Ascending aorta (tissue), 2 donors: ENCODE results near the gene HM13. TPM values are rescaled to one million over a fixed set of nuclear protein-coding genes. Genes with fewer than 3 reads are reported as not detected.
"Not testable (repeated sequence)": the region's sequence is repeated elsewhere in the genome, so short reads cannot be mapped to it uniquely, and the experiment has no call there.

Experiments
- DNase-seq, 2 donors: peaks; one replicate each; pipeline ENCODE4 v3.0.0-alpha.2; 2019; ENCODE audit warnings: low spot score in 2 of 2
- H3K27ac ChIP-seq, 2 donors: fragments of 200-600 bp; sonication (generic); one replicate each; pipeline ENCODE4 v1.5.1; 2016 to 2017; ENCODE audit warnings: mild to moderate bottlenecking in 1 of 2
- H3K27me3 ChIP-seq: fragments of 200-600 bp; sonication (generic); one replicate; pipeline ENCODE4 v1.5.1; 2017
- H3K36me3 ChIP-seq, 2 donors: fragments of 200-600 bp; sonication (generic); one replicate each; pipeline ENCODE4 v1.5.1; 2016
- H3K4me1 ChIP-seq, 2 donors: fragments of 200-600 bp; sonication (generic); one replicate each; pipeline ENCODE4 v1.5.1; 2016 to 2017; ENCODE audit warnings: mild to moderate bottlenecking in 1 of 2
- H3K4me3 ChIP-seq, 2 donors: fragments of 200-600 bp; sonication (generic); one replicate each; pipeline ENCODE4 v1.5.1; 2016 to 2017; ENCODE audit warnings: mild to moderate bottlenecking in 1 of 2
- H3K9me3 ChIP-seq, 2 donors: fragments of 200-600 bp; sonication (generic); one replicate each; pipeline ENCODE4 v1.5.1; 2016
- CTCF ChIP-seq, 3 experiments: fragments of 200-600 bp in 2 of 3; fragments of 450-650 bp in 1 of 3; sonication (generic) in 2 of 3; IDR thresholded peaks; one replicate each; pipeline ENCODE4 v1.5.1; 2016 to 2019; ENCODE audit warnings: antibody characterized with exemption in 3 of 3, mild to moderate bottlenecking in 1 of 3, moderate library complexity in 1 of 3
- intact Hi-C: fragments of 100-400 bp; cut with DNase I; formaldehyde crosslinking; loops from one replicate; pipeline ENCODE4 v1.15.1; 2023
- total RNA-seq: library from RNA; depleted of rRNA; stranded (reverse); fragments of >200 nt; gene quantifications from one replicate; pipeline ENCODE4 v1.1.0, GENCODE V29; 2016

Gene HM13
- total RNA-seq, 1 donor from 2014 or later, result 84.9 TPM

GRCh38 chr20:31577194-31577593 lies 63.0 kb downstream of the HM13 start:
- intact Hi-C loops, result no loop called here
- H3K4me3 ChIP-seq, result no peak overlapping the region

DNA sequence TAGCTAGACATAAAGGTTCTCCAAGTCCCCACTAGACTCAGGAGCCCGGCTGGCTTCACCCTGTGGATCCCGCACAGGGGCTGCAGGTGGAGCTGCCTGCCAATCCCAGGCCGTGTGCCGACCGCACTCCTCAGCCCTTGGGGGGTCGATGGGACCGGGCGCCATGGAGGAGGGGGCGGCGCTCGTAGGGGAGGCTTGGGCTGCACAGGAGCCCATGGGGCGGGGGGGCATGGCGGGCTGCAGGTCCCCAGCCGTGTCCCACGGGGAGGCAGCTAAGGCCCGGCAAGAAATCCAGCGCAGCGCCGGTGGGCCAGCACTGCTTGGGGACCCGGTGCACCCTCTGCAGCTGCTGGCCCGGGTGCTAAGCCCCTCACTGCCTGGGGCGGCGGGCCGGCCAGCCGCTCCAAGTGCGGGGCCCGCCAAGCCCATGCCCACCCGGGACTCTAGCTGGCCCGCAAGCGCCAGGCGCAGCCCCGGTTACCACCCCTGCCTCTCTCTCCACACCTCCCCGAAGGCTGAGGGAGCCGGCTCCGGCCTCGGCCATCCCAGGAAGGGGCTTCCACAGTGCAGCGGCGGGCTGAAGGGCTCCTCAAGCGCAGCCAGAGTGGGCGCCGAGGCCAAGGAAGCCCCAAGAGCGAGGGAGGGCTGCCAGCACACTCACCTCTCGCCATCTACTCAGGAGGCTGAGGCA lies 64.4 kb downstream of the HM13 start:
- Histone ChIP-seq H3K9me3 (no peaks in the 10 kb centered on the region), H3K4me3 (no peak overlapping the region), H3K27me3 (no peaks in the 10 kb centered on the region), H3K4me1 (peaks cover 1 to 2% of the 10 kb centered on the region in 2 donors), H3K27ac (no peak overlapping the region), H3K36me3 (no peaks in the 10 kb centered on the region)
- DNase-seq, result no peak
- intact Hi-C loops, result no loop called here
- no peak for TF ChIP-seq CTCF (IDR thresholded peaks at IDR 0.05)

More at GRCh38 chr20:31577194-31577593, 63.0 kb downstream of the HM13 start:
- Histone ChIP-seq H3K36me3 (no peaks in the 10 kb centered on the region), H3K4me1 (peaks cover 8 to 10% of the 10 kb centered on the region in 2 donors), H3K27me3 (no peaks in the 10 kb centered on the region), H3K9me3 (no peaks in the 10 kb centered on the region), H3K27ac (no peak overlapping the region)
- DNase-seq, result no peak
- TF ChIP-seq CTCF (IDR thresholded peaks at IDR 0.05), result no peak

DNA sequence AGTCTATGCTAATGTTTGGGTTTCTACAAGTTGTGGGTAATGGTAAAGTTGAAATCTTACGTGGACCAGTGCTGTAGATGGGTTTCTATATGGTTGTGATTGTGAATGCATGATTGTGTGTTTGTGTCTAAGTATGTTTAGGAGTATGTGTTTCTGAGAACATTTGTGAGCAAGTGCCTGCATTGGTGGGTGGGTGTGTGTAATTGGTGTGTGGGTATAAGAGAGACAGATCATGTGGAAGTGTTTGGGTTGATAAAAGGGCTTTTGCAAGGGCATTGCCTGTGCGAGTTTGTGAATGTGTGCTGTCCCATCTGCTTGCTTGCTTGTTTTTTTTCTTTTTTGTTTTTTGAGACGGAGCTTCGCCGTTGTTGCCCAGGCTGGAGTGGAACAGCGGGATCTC lies 65.0 kb downstream of the HM13 start:
- intact Hi-C loops, result no loop called here

DNA sequence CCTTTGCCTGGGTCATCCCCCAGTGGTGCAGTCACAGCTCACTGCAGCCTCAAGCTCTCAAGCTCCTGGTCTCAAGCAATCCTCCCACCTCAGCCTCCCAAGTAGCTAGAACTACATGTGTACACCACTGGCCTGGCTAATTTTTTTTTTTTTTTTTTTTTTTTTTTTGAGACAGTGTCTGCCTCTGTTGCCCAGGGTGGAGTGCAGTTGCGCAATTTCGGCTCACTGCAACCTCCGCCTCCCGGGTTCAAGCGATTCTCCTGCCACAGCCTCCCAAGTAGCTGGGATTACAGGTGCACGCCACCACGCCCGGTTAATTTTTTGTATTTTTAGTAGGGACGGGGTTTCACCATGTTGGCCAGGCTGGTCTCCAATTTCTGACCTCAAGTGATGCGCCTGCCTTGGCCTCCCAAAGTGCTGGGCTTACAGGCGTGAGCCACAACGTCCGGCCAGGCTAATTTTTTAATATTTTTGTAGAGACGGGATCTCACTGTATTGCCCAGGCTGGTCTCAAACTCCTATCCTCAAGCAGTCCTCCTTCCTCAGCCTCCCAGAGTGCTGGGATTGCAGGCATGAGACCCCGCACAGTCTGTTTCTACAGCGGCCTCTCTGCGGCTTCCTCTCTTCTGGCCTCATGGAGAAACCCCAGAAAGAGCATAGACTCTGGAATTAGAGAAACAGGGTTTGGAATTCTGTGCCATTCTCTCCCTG lies 65.9 kb downstream of the HM13 start:
- H3K4me1 ChIP-seq, H3K27me3 ChIP-seq, H3K27ac ChIP-seq, H3K4me3 ChIP-seq, DNase-seq, H3K9me3 ChIP-seq, intact Hi-C loops, H3K36me3 ChIP-seq: not testable (repeated sequence)

More for the DNA sequence above, 65.0 kb downstream of the HM13 start:
- Histone ChIP-seq H3K36me3 (no peaks in the 10 kb centered on the region), H3K27me3 (no peaks in the 10 kb centered on the region), H3K4me3 (no peak overlapping the region), H3K4me1 (no peaks in the 10 kb centered on the region), H3K9me3 (no peaks in the 10 kb centered on the region), H3K27ac (no peak overlapping the region)
- no peak for DNase-seq
- no peak for TF ChIP-seq CTCF (IDR thresholded peaks at IDR 0.05)

- intact Hi-C loops, result no loop called here
- Histone ChIP-seq H3K36me3 (no peaks in the 10 kb centered on the region), H3K9me3 (no peaks in the 10 kb centered on the region), H3K4me3 (no peak overlapping the region), H3K4me1 (no peaks in the 10 kb centered on the region), H3K27me3 (no peaks in the 10 kb centered on the region), H3K27ac (no peak overlapping the region)
- no peak for TF ChIP-seq CTCF (IDR thresholded peaks at IDR 0.05)
- DNase-seq, result no peak
Measured at GRCh38 chr20:31580706-31581105, 66.5 kb downstream of the HM13 start.

GRCh38 chr20:31581391-31581790 lies 67.1 kb downstream of the HM13 start:
- no peak overlapping the region for H3K4me3 ChIP-seq
- TF ChIP-seq CTCF (IDR thresholded peaks at IDR 0.05), result no peak

More at GRCh38 chr20:31581391-31581790, 67.1 kb downstream of the HM13 start:
- Histone ChIP-seq H3K36me3 (no peaks in the 10 kb centered on the region), H3K27me3 (no peaks in the 10 kb centered on the region), H3K27ac (no peak overlapping the region), H3K9me3 (no peaks in the 10 kb centered on the region), H3K4me1 (no peaks in the 10 kb centered on the region)
- no peak for DNase-seq
- intact Hi-C loops, result no loop called here
